Measurements from ENCODE around the gene GLIS1.

Gene GLIS1

DNA sequence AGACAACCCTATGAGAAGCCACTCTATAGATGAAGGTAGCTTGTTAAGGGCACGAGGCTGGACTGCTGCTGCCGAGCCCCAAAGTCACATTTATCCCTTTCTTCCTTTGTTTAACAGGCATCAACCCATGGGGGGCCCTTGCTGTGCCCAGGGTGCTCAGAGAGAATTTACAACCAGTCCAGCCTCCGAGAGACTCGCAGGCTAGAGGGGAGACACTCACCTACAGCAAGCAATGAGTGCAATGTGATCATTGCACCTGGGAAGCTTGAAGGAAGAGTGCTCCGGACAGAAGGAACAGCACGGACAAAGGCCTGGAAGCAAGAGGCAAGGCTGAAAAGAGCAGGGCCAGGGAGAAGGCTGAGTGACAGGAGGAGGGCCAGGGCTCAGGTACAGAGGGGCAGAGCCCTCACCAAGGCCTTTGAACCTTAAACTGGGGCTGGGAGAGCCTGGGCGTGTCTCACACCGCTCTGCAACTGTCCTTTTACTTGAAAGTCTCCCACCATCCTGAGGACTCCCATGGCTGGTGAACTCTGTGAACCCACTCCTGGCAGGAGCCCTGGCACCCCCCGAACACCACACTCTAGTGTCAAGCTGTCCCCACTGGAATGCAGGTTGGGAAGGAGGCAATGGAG lies 252.5 kb downstream of the GLIS1 start:
- Mint-ChIP-seq H3K36me3 (ENCODE audit: low read depth) (no peaks in the 10 kb centered on the region), H3K4me1 (ENCODE audit: low read depth) (no peaks in the 10 kb centered on the region), H3K4me3 (no peak overlapping the region), H3K27me3 (peaks cover 15% of the 10 kb centered on the region), H3K9me3 (no peaks in the 10 kb centered on the region), H3K27ac (no peak overlapping the region)
- no peak for DNase-seq

DNA sequence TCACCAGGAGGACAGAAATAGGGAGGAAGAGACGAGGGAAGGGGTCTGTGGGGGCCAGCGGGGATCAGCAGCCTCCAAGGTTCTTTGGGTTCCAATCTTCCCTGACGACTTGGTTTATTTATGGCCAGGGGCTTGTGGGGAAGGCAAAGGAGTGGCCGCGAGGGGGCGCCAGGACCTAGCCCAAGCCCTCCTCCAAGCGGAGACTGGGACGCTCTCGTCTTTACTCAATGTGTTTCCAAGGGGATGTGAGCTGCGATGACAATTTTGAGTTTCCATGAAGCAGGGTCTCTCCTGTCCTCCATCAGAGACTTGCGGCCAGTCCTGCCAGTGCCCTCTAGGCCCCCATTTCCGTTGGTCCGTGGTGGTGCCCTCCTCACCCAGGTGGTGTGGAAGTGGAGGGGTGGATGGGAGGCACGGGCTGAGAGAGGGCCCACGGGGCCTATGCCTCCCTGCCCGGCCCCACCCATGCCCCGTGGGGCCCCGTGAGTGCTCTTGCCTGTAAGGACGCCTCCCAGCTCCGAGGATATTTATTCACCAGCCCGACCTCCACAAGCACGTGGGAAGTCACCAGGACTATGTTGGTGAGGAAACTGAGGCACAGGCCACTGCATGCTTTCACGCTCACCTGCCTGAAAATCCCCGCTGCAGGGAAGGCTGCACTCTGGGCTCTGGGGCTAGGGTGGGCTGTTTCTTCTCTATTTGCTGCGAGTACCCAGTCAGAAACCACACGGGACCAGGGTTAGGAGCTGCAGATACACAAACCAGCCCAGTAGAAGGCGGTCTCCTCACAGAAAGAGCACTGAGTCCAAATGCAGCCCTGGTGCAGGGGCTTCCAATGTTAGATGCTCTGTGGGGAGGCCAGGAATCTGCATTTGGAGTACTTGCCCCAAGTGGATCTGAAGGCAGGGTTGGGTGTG lies 253.2 kb downstream of the GLIS1 start:
- H3K9me3 Mint-ChIP-seq, result no peaks in the 10 kb centered on the region
- peak; percentile 76 for DNase-seq
- H3K4me3 Mint-ChIP-seq, result no peak overlapping the region
- H3K4me1 Mint-ChIP-seq (ENCODE audit: low read depth), result no peaks in the 10 kb centered on the region
- peaks cover 15% of the 10 kb centered on the region for H3K27me3 Mint-ChIP-seq
- no peak overlapping the region for H3K27ac Mint-ChIP-seq
- H3K36me3 Mint-ChIP-seq (ENCODE audit: low read depth), result no peaks in the 10 kb centered on the region

DNA sequence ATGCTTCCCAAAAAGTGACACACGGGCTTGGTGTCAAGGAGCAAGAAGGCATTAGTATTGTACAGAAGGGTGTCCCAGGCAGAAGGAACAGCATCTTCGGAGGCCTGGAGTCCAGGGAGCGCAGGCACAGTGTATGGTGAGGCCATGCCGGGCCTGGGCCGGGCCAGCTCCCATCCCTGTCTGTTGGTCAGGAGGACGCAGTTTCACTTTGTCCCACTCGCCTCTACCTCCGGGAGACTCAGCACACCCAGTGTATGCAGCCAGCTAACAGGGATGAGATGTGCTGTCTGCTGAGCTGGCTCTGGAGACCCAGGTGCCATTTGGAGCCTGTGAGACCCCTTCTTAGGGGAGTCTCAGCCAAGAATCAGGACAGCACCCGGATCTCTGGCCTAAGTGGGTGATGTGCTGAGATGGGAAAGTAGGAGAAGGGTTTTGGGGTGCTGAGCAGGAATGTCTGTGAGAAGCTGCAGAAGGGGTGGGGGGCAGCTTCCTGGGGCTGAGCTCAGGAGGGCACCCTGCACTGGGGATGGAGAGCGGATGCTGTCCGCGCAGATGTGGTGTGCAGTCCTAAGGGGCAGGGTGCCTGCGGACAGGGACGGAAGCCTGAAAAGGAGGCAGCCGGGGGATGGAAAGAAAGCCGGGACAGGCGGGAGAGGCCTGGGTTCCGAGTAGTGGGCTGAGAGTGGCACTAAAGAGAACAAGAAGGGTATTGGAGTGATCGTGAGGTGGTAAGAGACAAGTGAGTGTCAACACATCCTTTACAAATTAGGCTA lies 254.1 kb downstream of the GLIS1 start:
- Mint-ChIP-seq H3K27ac (no peak overlapping the region), H3K36me3 (ENCODE audit: low read depth) (no peaks in the 10 kb centered on the region), H3K4me3 (no peak overlapping the region), H3K9me3 (no peaks in the 10 kb centered on the region), H3K27me3 (peaks cover 15% of the 10 kb centered on the region), H3K4me1 (ENCODE audit: low read depth) (no peaks in the 10 kb centered on the region)
- no peak for DNase-seq

- Mint-ChIP-seq H3K4me1 (ENCODE audit: low read depth) (no peaks in the 10 kb centered on the region), H3K27me3 (peaks cover 12% of the 10 kb centered on the region), H3K9me3 (no peaks in the 10 kb centered on the region), H3K4me3 (no peak overlapping the region), H3K36me3 (ENCODE audit: low read depth) (no peaks in the 10 kb centered on the region), H3K27ac (no peak overlapping the region)
- DNase-seq, result no peak
Observed at GRCh38 chr1:53483656-53484055, 255.3 kb downstream of the GLIS1 start.

DNA sequence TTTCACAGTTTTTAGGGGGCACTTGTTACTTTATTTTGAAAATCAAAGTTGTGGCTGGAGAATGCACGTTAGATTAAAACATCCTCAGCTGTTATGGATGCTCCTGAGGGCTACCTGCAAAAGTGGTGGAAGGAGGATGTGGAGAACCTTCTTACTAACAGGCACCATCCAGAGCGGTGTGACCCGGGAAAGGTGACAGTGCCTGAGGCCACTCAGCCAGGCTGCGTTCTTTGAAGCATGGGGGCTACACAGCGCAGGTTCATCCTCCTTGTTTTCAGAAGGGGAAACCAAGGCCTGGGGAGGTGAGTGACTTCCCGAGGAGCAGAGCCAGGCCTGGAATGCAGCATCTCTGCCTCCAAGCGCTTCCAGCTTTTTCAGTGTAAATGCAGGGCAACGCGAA lies 255.8 kb downstream of the GLIS1 start:
- no peaks in the 10 kb centered on the region for H3K4me1 Mint-ChIP-seq (ENCODE audit: low read depth)
- no peak overlapping the region for H3K4me3 Mint-ChIP-seq
- peaks cover 11% of the 10 kb centered on the region for H3K27me3 Mint-ChIP-seq
- no peak for DNase-seq
- no peak overlapping the region for H3K27ac Mint-ChIP-seq
- H3K9me3 Mint-ChIP-seq, result no peaks in the 10 kb centered on the region
- no peaks in the 10 kb centered on the region for H3K36me3 Mint-ChIP-seq (ENCODE audit: low read depth)

GRCh38 chr1:53482441-53483153 lies 256.4 kb downstream of the GLIS1 start:
- Mint-ChIP-seq H3K4me1 (ENCODE audit: low read depth) (no peaks in the 10 kb centered on the region), H3K9me3 (no peaks in the 10 kb centered on the region), H3K36me3 (ENCODE audit: low read depth) (no peaks in the 10 kb centered on the region), H3K27me3 (peaks cover 7% of the 10 kb centered on the region), H3K4me3 (no peak overlapping the region), H3K27ac (no peak overlapping the region)
- no peak for DNase-seq

DNA sequence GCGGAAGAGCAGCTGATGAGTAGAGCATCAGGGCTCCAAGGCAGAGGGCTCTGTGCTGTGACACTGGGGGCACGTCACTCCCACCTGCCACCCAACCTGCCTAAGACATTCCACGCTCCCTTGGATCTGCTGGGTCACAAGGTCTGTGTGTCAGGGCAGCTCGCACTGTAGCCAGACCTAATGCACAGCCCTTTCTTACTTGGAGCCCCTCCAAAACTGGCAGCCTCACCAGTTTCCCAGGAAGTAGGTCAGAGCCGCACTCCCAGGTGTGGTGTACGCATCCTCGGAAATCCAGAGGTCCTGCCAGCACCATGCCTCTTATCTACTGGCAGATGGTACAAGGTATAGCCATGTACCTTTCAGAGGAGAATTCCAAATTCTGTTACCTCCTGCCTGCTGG lies 257.5 kb downstream of the GLIS1 start:
- H3K4me3 Mint-ChIP-seq, result no peak overlapping the region

GRCh38 chr1:53480678-53481077 lies 258.3 kb downstream of the GLIS1 start:
- DNase-seq, result no peak
- no peaks in the 10 kb centered on the region for H3K9me3 Mint-ChIP-seq
- H3K4me1 Mint-ChIP-seq (ENCODE audit: low read depth), result no peaks in the 10 kb centered on the region
- no peaks in the 10 kb centered on the region for H3K27me3 Mint-ChIP-seq
- no peaks in the 10 kb centered on the region for H3K36me3 Mint-ChIP-seq (ENCODE audit: low read depth)
- no peak overlapping the region for H3K4me3 Mint-ChIP-seq
- no peak overlapping the region for H3K27ac Mint-ChIP-seq

More for the DNA sequence above, 257.5 kb downstream of the GLIS1 start:
- H3K36me3 Mint-ChIP-seq (ENCODE audit: low read depth), result no peaks in the 10 kb centered on the region
- H3K27me3 Mint-ChIP-seq, result peaks cover 5% of the 10 kb centered on the region
- no peaks in the 10 kb centered on the region for H3K4me1 Mint-ChIP-seq (ENCODE audit: low read depth)
- H3K9me3 Mint-ChIP-seq, result no peaks in the 10 kb centered on the region
- H3K27ac Mint-ChIP-seq, result no peak overlapping the region
- no peak for DNase-seq

- no peaks in the 10 kb centered on the region for H3K9me3 Mint-ChIP-seq
- no peak for DNase-seq
- no peaks in the 10 kb centered on the region for H3K4me1 Mint-ChIP-seq (ENCODE audit: low read depth)
- H3K36me3 Mint-ChIP-seq (ENCODE audit: low read depth), result no peaks in the 10 kb centered on the region
- H3K27ac Mint-ChIP-seq, result no peak overlapping the region
- H3K27me3 Mint-ChIP-seq, result no peaks in the 10 kb centered on the region
- H3K4me3 Mint-ChIP-seq, result no peak overlapping the region
Observed at GRCh38 chr1:53478502-53478818, 260.5 kb downstream of the GLIS1 start.

DNA sequence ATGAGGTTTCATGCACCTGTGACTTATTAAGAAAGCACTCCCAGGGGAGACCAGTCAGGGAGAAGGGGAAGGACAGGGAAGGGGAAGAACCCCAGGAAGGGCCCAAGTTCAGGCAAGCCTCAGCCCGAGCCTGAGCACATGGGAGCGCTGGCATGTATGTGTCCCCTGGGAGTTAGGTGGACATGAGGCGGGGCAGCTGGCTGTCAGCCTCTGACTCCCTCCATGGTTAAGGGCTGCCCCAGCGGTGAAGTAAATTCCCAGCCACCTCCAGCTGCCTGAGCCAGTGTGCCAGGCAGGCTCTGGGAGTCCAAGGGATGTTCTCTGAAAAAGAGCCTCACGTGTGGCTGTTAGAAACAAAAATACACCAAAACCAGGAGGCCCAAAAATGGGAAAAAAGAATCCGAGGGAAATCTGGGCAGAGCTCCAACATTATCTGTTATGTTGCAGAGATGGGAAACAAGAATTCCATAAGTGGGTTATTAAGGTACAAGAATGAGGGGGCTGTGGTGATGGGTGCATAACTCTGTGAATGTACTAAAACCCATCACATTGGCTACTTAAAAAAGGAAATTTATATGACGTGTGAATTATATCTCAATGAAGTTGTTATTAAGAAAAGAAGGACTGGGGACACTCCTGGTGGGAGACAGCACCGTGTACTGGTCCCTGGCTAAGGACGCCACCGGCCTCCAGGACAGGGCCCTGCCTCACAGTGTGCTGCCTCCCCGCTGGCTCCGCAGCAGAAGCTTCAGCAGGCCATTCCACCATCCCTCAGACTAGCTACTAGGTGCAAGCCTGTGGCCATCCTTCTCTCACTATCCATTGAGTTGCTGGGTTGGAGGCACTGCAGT lies 261.1 kb downstream of the GLIS1 start:
- no peak for DNase-seq
- no peaks in the 10 kb centered on the region for H3K4me1 Mint-ChIP-seq (ENCODE audit: low read depth)
- H3K27ac Mint-ChIP-seq, result no peak overlapping the region
- H3K9me3 Mint-ChIP-seq, result no peaks in the 10 kb centered on the region
- H3K27me3 Mint-ChIP-seq, result no peaks in the 10 kb centered on the region
- H3K36me3 Mint-ChIP-seq (ENCODE audit: low read depth), result no peaks in the 10 kb centered on the region
- H3K4me3 Mint-ChIP-seq, result no peak overlapping the region

DNA sequence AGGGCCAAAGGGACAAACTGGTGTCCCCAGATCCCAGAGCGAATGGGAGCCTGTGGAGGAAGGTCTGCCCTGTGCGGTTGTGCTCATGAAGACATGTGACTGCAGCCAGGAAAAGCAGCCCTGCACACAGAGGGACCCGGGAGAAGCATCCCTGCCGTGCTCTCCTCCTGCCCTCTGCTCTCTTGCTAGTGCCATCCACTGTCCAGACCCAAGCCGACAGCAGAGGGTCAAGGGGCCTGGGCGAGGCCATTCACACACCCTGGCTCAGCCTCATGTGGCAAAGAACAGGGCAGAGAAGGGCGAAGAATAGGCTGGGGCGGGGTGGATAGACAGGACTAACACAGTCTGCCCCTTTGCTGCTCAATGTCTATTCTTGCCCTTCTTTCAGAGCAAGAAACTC lies 262.4 kb downstream of the GLIS1 start:
- Mint-ChIP-seq H3K4me3 (no peak overlapping the region), H3K4me1 (ENCODE audit: low read depth) (no peaks in the 10 kb centered on the region), H3K9me3 (no peaks in the 10 kb centered on the region), H3K27me3 (no peaks in the 10 kb centered on the region), H3K36me3 (ENCODE audit: low read depth) (no peaks in the 10 kb centered on the region), H3K27ac (no peak overlapping the region)
- DNase-seq, result no peak

GRCh38 chr1:53475664-53476063 lies 263.3 kb downstream of the GLIS1 start:
- Mint-ChIP-seq H3K4me1 (ENCODE audit: low read depth) (no peaks in the 10 kb centered on the region), H3K27ac (no peak overlapping the region)

DNA sequence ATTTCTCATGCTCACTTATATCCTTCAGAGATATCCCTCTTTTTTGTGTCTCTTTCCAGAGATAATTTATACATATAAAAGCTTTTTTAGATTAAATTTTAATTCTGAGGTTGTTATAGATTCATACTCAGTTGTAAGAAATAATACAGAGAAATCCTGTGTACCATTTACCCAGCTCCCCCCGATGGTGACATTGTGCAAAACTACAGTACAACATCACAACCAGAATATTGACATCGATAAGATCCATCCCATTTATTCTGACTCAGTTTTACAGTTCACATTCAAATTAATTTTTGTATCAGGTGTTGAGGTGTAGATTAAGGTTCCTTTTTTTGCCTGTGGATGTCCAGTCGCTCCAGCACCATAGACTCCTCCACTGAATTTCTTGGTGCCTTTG lies 265.5 kb downstream of the GLIS1 start:
- Mint-ChIP-seq H3K27ac (no peak overlapping the region), H3K36me3 (ENCODE audit: low read depth) (no peaks in the 10 kb centered on the region)

More at GRCh38 chr1:53475664-53476063, 263.3 kb downstream of the GLIS1 start:
- Mint-ChIP-seq H3K36me3 (ENCODE audit: low read depth) (no peaks in the 10 kb centered on the region), H3K9me3 (no peaks in the 10 kb centered on the region), H3K27me3 (no peaks in the 10 kb centered on the region), H3K4me3 (no peak overlapping the region)
- DNase-seq, result no peak

DNA sequence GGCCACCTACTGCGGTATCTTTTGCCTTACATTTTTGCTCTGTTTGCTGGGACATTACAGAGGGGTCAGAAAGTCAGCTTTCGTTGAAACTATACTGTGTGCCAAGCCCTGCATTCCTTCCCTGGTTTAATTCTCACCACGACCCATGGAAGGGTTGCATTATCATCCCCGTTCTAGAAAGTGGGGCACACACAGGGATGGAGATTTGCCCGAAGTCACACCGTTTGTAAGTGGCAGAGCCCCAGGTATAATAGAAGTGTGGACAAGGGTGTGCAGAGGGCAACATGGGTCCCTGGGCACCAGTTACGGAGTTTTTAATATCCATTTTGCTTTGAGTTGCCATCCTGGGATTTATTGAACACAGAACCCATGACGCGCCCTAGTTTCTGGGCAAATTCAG lies 268.0 kb downstream of the GLIS1 start:
- no peak for DNase-seq
- Mint-ChIP-seq H3K27ac (no peak overlapping the region), H3K9me3 (no peaks in the 10 kb centered on the region), H3K36me3 (ENCODE audit: low read depth) (no peaks in the 10 kb centered on the region), H3K27me3 (no peaks in the 10 kb centered on the region), H3K4me1 (ENCODE audit: low read depth) (no peaks in the 10 kb centered on the region), H3K4me3 (no peak overlapping the region)

More for the DNA sequence above, 265.5 kb downstream of the GLIS1 start:
- H3K9me3 Mint-ChIP-seq, result no peaks in the 10 kb centered on the region
- no peaks in the 10 kb centered on the region for H3K27me3 Mint-ChIP-seq
- H3K4me1 Mint-ChIP-seq (ENCODE audit: low read depth), result no peaks in the 10 kb centered on the region
- DNase-seq, result no peak
- H3K4me3 Mint-ChIP-seq, result no peak overlapping the region

Measured in activated T-cell treated with anti-CD3 and anti-CD28 coated beads, Interleukin-2, amount 50 U/mL, for 24 hours (primary cell).